ENCODE results near the gene ADAMTS8.

ADAMTS8 gene

GRCh38 chr11:130394615-130395014 is 33.8 kb downstream of the ADAMTS8 start:
- no peak for TF ChIP-seq ZNF8 (CRISPR knock-in tag; IDR thresholded peaks at IDR 0.05)
- TF ChIP-seq ZFP3 (CRISPR knock-in tag; IDR thresholded peaks at IDR 0.05): no peak
- no peak for TF ChIP-seq BACH2 (CRISPR knock-in tag; IDR thresholded peaks at IDR 0.05; ENCODE audit: borderline replicate concordance)
- TF ChIP-seq ZC3H10 (CRISPR knock-in tag; IDR thresholded peaks at IDR 0.05): no peak
- TF ChIP-seq ISL1 (CRISPR knock-in tag; IDR thresholded peaks at IDR 0.05): no peak
- no peak for TF ChIP-seq TCF4 (CRISPR knock-in tag; IDR thresholded peaks at IDR 0.05; ENCODE audit: borderline replicate concordance)
- ATAC-seq: no peak

- no peak for TF ChIP-seq OSR1 (CRISPR knock-in tag; IDR thresholded peaks at IDR 0.05)
- no peak for TF ChIP-seq ZFP3 (CRISPR knock-in tag; IDR thresholded peaks at IDR 0.05)
- TF ChIP-seq CREB5 (CRISPR knock-in tag; IDR thresholded peaks at IDR 0.05; ENCODE audit: low read depth): no peak
- TF ChIP-seq ZFP30 (CRISPR knock-in tag; IDR thresholded peaks at IDR 0.05): no peak
- no peak for TF ChIP-seq ZNF70 (CRISPR knock-in tag; IDR thresholded peaks at IDR 0.05)
- TF ChIP-seq ZC3H10 (CRISPR knock-in tag; IDR thresholded peaks at IDR 0.05): no peak
- no peak for TF ChIP-seq TSHZ2 (CRISPR knock-in tag; IDR thresholded peaks at IDR 0.05)
- TF ChIP-seq TCF4 (CRISPR knock-in tag; IDR thresholded peaks at IDR 0.05; ENCODE audit: borderline replicate concordance): no peak
- no peak for TF ChIP-seq POU6F1 (CRISPR knock-in tag; IDR thresholded peaks at IDR 0.05; ENCODE audit: borderline replicate concordance, low read depth)
- no peak for TF ChIP-seq ARNTL (CRISPR knock-in tag; IDR thresholded peaks at IDR 0.05; ENCODE audit: borderline replicate concordance, low read depth)
- TF ChIP-seq PPARA (CRISPR knock-in tag; IDR thresholded peaks at IDR 0.05; ENCODE audit: borderline replicate concordance): no peak
- no peak for TF ChIP-seq PATZ1 (CRISPR knock-in tag; IDR thresholded peaks at IDR 0.05; ENCODE audit: borderline replicate concordance)
- no peak for TF ChIP-seq CSRNP3 (CRISPR knock-in tag; IDR thresholded peaks at IDR 0.05)
- TF ChIP-seq ESRRG (CRISPR knock-in tag; IDR thresholded peaks at IDR 0.05): no peak
- peak; percentile 38; the same call in 2 of the 3 replicates for ATAC-seq
Measured at GRCh38 chr11:130391711-130392110, 36.7 kb downstream of the ADAMTS8 start.

- peak; percentile 93 for ATAC-seq
- TF ChIP-seq ZFP30 (CRISPR knock-in tag; IDR thresholded peaks at IDR 0.05): no peak
- TF ChIP-seq ZC3H10 (CRISPR knock-in tag; IDR thresholded peaks at IDR 0.05): no peak
- TF ChIP-seq POU6F1 (CRISPR knock-in tag; IDR thresholded peaks at IDR 0.05; ENCODE audit: borderline replicate concordance, low read depth): no peak
- no peak for TF ChIP-seq ARNTL (CRISPR knock-in tag; IDR thresholded peaks at IDR 0.05; ENCODE audit: borderline replicate concordance, low read depth)
- TF ChIP-seq RARB (CRISPR knock-in tag; IDR thresholded peaks at IDR 0.05): no peak
- TF ChIP-seq CSRNP3 (CRISPR knock-in tag; IDR thresholded peaks at IDR 0.05): no peak
- no peak for TF ChIP-seq GLIS3 (CRISPR knock-in tag; IDR thresholded peaks at IDR 0.05)
- TF ChIP-seq CREB5 (CRISPR knock-in tag; IDR thresholded peaks at IDR 0.05; ENCODE audit: low read depth): no peak
- TF ChIP-seq TOX (CRISPR knock-in tag; IDR thresholded peaks at IDR 0.05; ENCODE audit: borderline replicate concordance): no peak
- TF ChIP-seq TCF4 (CRISPR knock-in tag; IDR thresholded peaks at IDR 0.05; ENCODE audit: borderline replicate concordance): no peak
- TF ChIP-seq PPARA (CRISPR knock-in tag; IDR thresholded peaks at IDR 0.05; ENCODE audit: borderline replicate concordance): no peak
- TF ChIP-seq SNAI2 (CRISPR knock-in tag; IDR thresholded peaks at IDR 0.05): no peak
- no peak for TF ChIP-seq OSR1 (CRISPR knock-in tag; IDR thresholded peaks at IDR 0.05)
- TF ChIP-seq BACH2 (CRISPR knock-in tag; IDR thresholded peaks at IDR 0.05; ENCODE audit: borderline replicate concordance): no peak
- TF ChIP-seq ZNF8 (CRISPR knock-in tag; IDR thresholded peaks at IDR 0.05): no peak
- TF ChIP-seq ZNF565 (CRISPR knock-in tag; conservative IDR thresholded peaks at IDR 0.05; ENCODE audit: low read depth): no peak
- no peak for TF ChIP-seq ESRRG (CRISPR knock-in tag; IDR thresholded peaks at IDR 0.05)
- TF ChIP-seq ISL1 (CRISPR knock-in tag; IDR thresholded peaks at IDR 0.05): no peak
Measured at GRCh38 chr11:130390071-130390758, 38.2 kb downstream of the ADAMTS8 start.
